ENCODE data around the gene COX5A.

DNA sequence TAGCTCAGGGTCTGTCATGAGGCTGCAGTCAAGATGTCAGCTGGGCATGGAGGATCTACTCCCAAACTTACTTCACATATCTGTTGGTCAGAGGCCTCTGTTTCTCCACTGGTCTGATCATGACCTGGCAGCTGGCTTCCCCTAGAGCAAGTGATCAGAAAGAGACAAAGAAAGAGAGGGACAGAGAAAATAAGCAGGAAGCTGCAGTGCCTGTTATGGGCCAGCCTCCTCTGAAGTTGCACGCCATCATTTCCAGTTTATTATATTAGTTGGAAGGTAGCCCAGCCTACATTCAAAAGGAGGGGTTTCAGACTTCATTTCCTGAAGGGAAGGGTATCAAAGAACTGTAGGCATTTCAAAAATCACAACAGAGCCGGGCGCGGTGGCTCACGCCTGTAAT lies 23.7 kb upstream of the COX5A start:
- TF ChIP-seq, protein P1, sequence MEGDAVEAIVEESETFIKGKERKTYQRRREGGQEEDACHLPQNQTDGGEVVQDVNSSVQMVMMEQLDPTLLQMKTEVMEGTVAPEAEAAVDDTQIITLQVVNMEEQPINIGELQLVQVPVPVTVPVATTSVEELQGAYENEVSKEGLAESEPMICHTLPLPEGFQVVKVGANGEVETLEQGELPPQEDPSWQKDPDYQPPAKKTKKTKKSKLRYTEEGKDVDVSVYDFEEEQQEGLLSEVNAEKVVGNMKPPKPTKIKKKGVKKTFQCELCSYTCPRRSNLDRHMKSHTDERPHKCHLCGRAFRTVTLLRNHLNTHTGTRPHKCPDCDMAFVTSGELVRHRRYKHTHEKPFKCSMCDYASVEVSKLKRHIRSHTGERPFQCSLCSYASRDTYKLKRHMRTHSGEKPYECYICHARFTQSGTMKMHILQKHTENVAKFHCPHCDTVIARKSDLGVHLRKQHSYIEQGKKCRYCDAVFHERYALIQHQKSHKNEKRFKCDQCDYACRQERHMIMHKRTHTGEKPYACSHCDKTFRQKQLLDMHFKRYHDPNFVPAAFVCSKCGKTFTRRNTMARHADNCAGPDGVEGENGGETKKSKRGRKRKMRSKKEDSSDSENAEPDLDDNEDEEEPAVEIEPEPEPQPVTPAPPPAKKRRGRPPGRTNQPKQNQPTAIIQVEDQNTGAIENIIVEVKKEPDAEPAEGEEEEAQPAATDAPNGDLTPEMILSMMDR (IDR thresholded peaks at IDR 0.05), result no peak
- TF ChIP-seq POLR2A (IDR thresholded peaks at IDR 0.05), result no peak
